ENCODE results near the gene SLC12A9.

DNA sequence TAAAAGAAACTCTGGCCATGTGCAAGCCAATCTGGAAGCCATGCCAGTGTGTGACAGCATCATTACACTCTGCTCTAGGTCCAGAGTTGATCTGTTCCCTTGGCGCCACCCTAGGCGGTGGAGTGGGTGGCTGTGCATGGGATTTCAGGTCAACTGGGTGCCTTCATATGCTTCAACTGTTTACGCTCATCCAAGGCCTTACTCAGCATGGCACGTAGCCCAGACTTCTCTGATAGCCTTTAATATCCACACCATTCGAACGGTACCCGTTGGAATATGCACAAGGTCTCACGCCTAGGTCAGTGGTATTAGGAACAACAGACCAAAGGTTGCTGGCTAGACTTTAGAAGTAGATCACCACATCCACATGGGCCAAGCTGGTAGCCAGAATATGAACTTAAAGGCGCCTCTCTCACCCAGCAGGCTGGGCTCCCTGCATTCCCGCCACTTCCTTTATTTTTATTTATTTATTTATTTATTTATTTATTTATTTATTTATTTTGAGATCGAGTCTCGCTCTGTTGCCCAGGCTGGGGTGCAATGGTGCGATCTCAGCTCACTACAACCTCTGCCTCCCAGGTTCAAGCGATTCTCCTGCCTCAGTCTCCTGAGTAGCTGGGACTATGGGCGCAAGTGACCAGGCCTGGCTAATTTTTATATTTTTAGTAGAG, 61.8 kb downstream of the SLC12A9 start:
- TF ChIP-seq, protein P1, sequence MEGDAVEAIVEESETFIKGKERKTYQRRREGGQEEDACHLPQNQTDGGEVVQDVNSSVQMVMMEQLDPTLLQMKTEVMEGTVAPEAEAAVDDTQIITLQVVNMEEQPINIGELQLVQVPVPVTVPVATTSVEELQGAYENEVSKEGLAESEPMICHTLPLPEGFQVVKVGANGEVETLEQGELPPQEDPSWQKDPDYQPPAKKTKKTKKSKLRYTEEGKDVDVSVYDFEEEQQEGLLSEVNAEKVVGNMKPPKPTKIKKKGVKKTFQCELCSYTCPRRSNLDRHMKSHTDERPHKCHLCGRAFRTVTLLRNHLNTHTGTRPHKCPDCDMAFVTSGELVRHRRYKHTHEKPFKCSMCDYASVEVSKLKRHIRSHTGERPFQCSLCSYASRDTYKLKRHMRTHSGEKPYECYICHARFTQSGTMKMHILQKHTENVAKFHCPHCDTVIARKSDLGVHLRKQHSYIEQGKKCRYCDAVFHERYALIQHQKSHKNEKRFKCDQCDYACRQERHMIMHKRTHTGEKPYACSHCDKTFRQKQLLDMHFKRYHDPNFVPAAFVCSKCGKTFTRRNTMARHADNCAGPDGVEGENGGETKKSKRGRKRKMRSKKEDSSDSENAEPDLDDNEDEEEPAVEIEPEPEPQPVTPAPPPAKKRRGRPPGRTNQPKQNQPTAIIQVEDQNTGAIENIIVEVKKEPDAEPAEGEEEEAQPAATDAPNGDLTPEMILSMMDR (IDR thresholded peaks at IDR 0.05) = no peak
- no peak for TF ChIP-seq EP300 (IDR thresholded peaks at IDR 0.05)
- no peak for TF ChIP-seq POLR2A (IDR thresholded peaks at IDR 0.05)
- no peak for TF ChIP-seq POLR2AphosphoS5 (IDR thresholded peaks at IDR 0.05)

Data from upper lobe of left lung (tissue), 4 donors.